ENCODE results near the gene PSME3. TPM values are rescaled to one million over a fixed set of nuclear protein-coding genes. Genes with fewer than 3 reads are reported as not detected.

PSME3 gene
- total RNA-seq, 1 experiment from 2014 or later, result 195 TPM

GRCh38 chr17:42878123-42878880, 45.1 kb downstream of the PSME3 start:
- Mint-ChIP-seq H3K36me3 (ENCODE audit: insufficient read depth, unreplicated experiment) (no peaks in the 10 kb centered on the region), H3K27ac (ENCODE audit: unreplicated experiment) (peak overlapping the region; percentile 11), H3K4me3 (ENCODE audit: unreplicated experiment) (peak overlapping the region; percentile 6), H3K9me3 (ENCODE audit: unreplicated experiment) (no peaks in the 10 kb centered on the region), H3K27me3 (ENCODE audit: insufficient read depth, unreplicated experiment) (no peaks in the 10 kb centered on the region), H3K4me1 (ENCODE audit: low read depth, unreplicated experiment) (peaks cover 9% of the 10 kb centered on the region)
- ChIA-PET POLR2A (interaction anchor here (0.5 kb wide), 1 partner anchor 39 kb away, joined by 3 read pairs; no protein-coding TSS in a partner anchor), CTCF (interaction anchor here (0.6 to 1.6 kb wide), 7 partner anchors 8 to 201 kb away, joined by 3 to 6 read pairs (median 4); partner anchors contain the start of gene PLEKHH3)
- no TSS peak for BruUV-seq (replicated peaks)
- no peaks in the 10 kb centered on the region for H3K9me3 ChIP-seq
- peak in 1 of 2 experiments; percentile 20 for TF ChIP-seq CTCF (IDR thresholded peaks at IDR 0.05; ENCODE audit: insufficient read depth in 1 of 2, low read depth in 1 of 2, low read length in 1 of 2, severe bottlenecking in 1 of 2, unreplicated experiment in 1 of 2)
- no peaks in the 10 kb centered on the region for H3K27me3 ChIP-seq (replicated peaks; ENCODE audit: control insufficient read depth, insufficient read depth, low read length)
- DNase-seq, result peak; percentile 59 to 70
- H3K36me3 ChIP-seq (ENCODE audit: control insufficient read depth, insufficient read depth, low read length), result no peaks in the 10 kb centered on the region
- H3K4me1 ChIP-seq, result no peaks in the 10 kb centered on the region
- no peak overlapping the region for H3K4me3 ChIP-seq (ENCODE audit: low read depth, low read length)
- intact Hi-C loops (cut with micrococcal nuclease; ENCODE audit: unreplicated experiment), result no loop called here

- H3K4me1 Mint-ChIP-seq (ENCODE audit: low read depth, unreplicated experiment), result peaks cover 9% of the 10 kb centered on the region
- CTCF ChIA-PET, result interaction anchor here (0.6 to 1.6 kb wide), 3 partner anchors 36 to 51 kb away, joined by 3 to 4 read pairs (median 3); no protein-coding TSS in a partner anchor
- H3K4me1 ChIP-seq, result no peaks in the 10 kb centered on the region
- no peak for DNase-seq
- H3K9me3 ChIP-seq, result no peaks in the 10 kb centered on the region
- intact Hi-C loops (cut with micrococcal nuclease; ENCODE audit: unreplicated experiment), result no loop called here
- H3K36me3 ChIP-seq (ENCODE audit: control insufficient read depth, insufficient read depth, low read length), result no peaks in the 10 kb centered on the region
- H3K36me3 Mint-ChIP-seq (ENCODE audit: insufficient read depth, unreplicated experiment), result no peaks in the 10 kb centered on the region
- H3K4me3 Mint-ChIP-seq (ENCODE audit: unreplicated experiment), result no peak overlapping the region
- no peak overlapping the region for H3K27ac Mint-ChIP-seq (ENCODE audit: unreplicated experiment)
- H3K27me3 ChIP-seq (replicated peaks; ENCODE audit: control insufficient read depth, insufficient read depth, low read length), result no peaks in the 10 kb centered on the region
- TF ChIP-seq CTCF (IDR thresholded peaks at IDR 0.05; ENCODE audit: insufficient read depth in 1 of 2, low read depth in 1 of 2, low read length in 1 of 2, severe bottlenecking in 1 of 2, unreplicated experiment in 1 of 2), result no peak
- no peak overlapping the region for H3K4me3 ChIP-seq (ENCODE audit: low read depth, low read length)
- no TSS peak for BruUV-seq (replicated peaks)
- POLR2A ChIA-PET, result interaction anchor here (0.5 kb wide), 1 partner anchor 40 kb away, joined by 3 read pairs; no protein-coding TSS in a partner anchor
- no peaks in the 10 kb centered on the region for H3K27me3 Mint-ChIP-seq (ENCODE audit: insufficient read depth, unreplicated experiment)
- no peaks in the 10 kb centered on the region for H3K9me3 Mint-ChIP-seq (ENCODE audit: unreplicated experiment)
These were observed 45.9 kb downstream of the PSME3 start for GRCh38 chr17:42878924-42879595.

- Histone ChIP-seq H3K9me3 (no peaks in the 10 kb centered on the region), H3K4me1 (no peaks in the 10 kb centered on the region), H3K27me3 (replicated peaks; ENCODE audit: control insufficient read depth, insufficient read depth, low read length) (no peaks in the 10 kb centered on the region), H3K4me3 (ENCODE audit: low read depth, low read length) (no peak overlapping the region), H3K36me3 (ENCODE audit: control insufficient read depth, insufficient read depth, low read length) (no peaks in the 10 kb centered on the region)
- Mint-ChIP-seq H3K4me3 (ENCODE audit: unreplicated experiment) (no peak overlapping the region), H3K27me3 (ENCODE audit: insufficient read depth, unreplicated experiment) (no peaks in the 10 kb centered on the region), H3K9me3 (ENCODE audit: unreplicated experiment) (no peaks in the 10 kb centered on the region), H3K4me1 (ENCODE audit: low read depth, unreplicated experiment) (peaks cover 9% of the 10 kb centered on the region), H3K36me3 (ENCODE audit: insufficient read depth, unreplicated experiment) (no peaks in the 10 kb centered on the region), H3K27ac (ENCODE audit: unreplicated experiment) (no peak overlapping the region)
- DNase-seq, result no peak
- BruUV-seq (replicated peaks), result no TSS peak
- POLR2A ChIA-PET, result no interaction called here
- intact Hi-C loops (cut with micrococcal nuclease; ENCODE audit: unreplicated experiment), result no loop called here
- CTCF ChIA-PET, result no interaction called here
- no peak for TF ChIP-seq CTCF (IDR thresholded peaks at IDR 0.05; ENCODE audit: insufficient read depth in 1 of 2, low read depth in 1 of 2, low read length in 1 of 2, severe bottlenecking in 1 of 2, unreplicated experiment in 1 of 2)
These were observed 46.4 kb downstream of the PSME3 start for GRCh38 chr17:42879596-42879985.

Data from Caco-2 (cell line).